MM.1S (cell line): ENCODE data around the gene CMIP.

Source experiments
- DNase-seq: peaks from one replicate; pipeline ENCODE4 v3.0.0-alpha.2; 2015
- H2AFZ ChIP-seq: fragments of 300-600 bp; sonication (generic); 2 replicates; pipeline ENCODE4 v1.6.0; 2016; ENCODE audit warnings: antibody characterized with exemption, low read length
- H3F3A ChIP-seq: fragments of 300-600 bp; sonication (generic); 2 replicates; pipeline ENCODE4 v1.6.1; 2016; ENCODE audit warnings: mild to moderate bottlenecking, antibody characterized with exemption, low read length, moderate library complexity, mixed read lengths; ENCODE audit not compliant: insufficient read depth
- H3K27ac ChIP-seq: fragments of 300-600 bp; sonication (generic); 2 replicates; pipeline ENCODE4 v1.5.1; 2016; ENCODE audit warnings: mild to moderate bottlenecking, low read length
- H3K27me3 ChIP-seq: fragments of 300-600 bp; sonication (generic); replicated peaks from 2 replicates; pipeline ENCODE4 v1.6.0; 2016; ENCODE audit warnings: low read length; ENCODE audit not compliant: insufficient read depth
- H3K36me3 ChIP-seq: fragments of 300-600 bp; sonication (generic); replicated peaks from 2 replicates; pipeline ENCODE4 v1.6.1; 2016; ENCODE audit warnings: mild to moderate bottlenecking, low read length, mixed read lengths; ENCODE audit not compliant: insufficient read depth
- H3K4me1 ChIP-seq: fragments of 300-600 bp; sonication (generic); 2 replicates; pipeline ENCODE4 v1.6.1; 2016; ENCODE audit warnings: low read length, mixed read lengths
- H3K4me2 ChIP-seq: fragments of 300-600 bp; sonication (generic); 2 replicates; pipeline ENCODE4 v1.6.0; 2016; ENCODE audit warnings: low read depth, low read length
- H3K4me3 ChIP-seq: fragments of 300-600 bp; sonication (generic); 2 replicates; pipeline ENCODE4 v1.5.1; 2016; ENCODE audit warnings: low read length, mixed read lengths
- H3K79me2 ChIP-seq: fragments of 300-600 bp; sonication (generic); 2 replicates; pipeline ENCODE4 v1.6.1; 2016; ENCODE audit warnings: mixed run types, low read length, mixed read lengths
- H3K9ac ChIP-seq: fragments of 300-600 bp; sonication (generic); 2 replicates; pipeline ENCODE4 v1.6.1; 2016; ENCODE audit warnings: low read length, mixed read lengths
- H3K9me2 ChIP-seq: fragments of 300-600 bp; sonication (generic); replicated peaks from 2 replicates; pipeline ENCODE4 v1.6.1; 2016; ENCODE audit warnings: mild to moderate bottlenecking, low read length, mixed read lengths; ENCODE audit not compliant: insufficient read depth
- H3K9me3 ChIP-seq: fragments of 300-600 bp; sonication (generic); replicated peaks from 2 replicates; pipeline ENCODE4 v1.6.1; 2016; ENCODE audit warnings: mild to moderate bottlenecking, low read length, mixed read lengths; ENCODE audit not compliant: insufficient read depth
- H4K20me1 ChIP-seq: fragments of 300-600 bp; sonication (generic); 2 replicates; pipeline ENCODE4 v1.6.1; 2016; ENCODE audit warnings: mild to moderate bottlenecking, low read length, moderate library complexity, mixed read lengths; ENCODE audit not compliant: insufficient read depth
- EZH2 ChIP-seq: fragments of 300-600 bp; sonication (generic); optimal IDR thresholded peaks from 2 replicates; pipeline ENCODE3; 2017; ENCODE audit warnings: low read depth, mild to moderate bottlenecking, antibody characterized with exemption, low read length, mixed read lengths
- EZH2phosphoT487 ChIP-seq: fragments of 300-600 bp; sonication (generic); IDR thresholded peaks from 2 replicates; pipeline ENCODE4 v1.6.1; 2018; ENCODE audit warnings: antibody characterized with exemption, low read length
- TF ChIP-seq, protein P1 (sequence below): fragments of 300-600 bp; sonication (generic); IDR thresholded peaks from 2 replicates; pipeline ENCODE4 v1.5.1; 2016; ENCODE audit warnings: antibody characterized with exemption, low read length, mixed read lengths

The CMIP gene

GRCh38 chr16:81664153-81664552 lies 219.5 kb downstream of the CMIP start:
- Histone ChIP-seq H3K27ac (no peak overlapping the region), H4K20me1 (no peaks in the 10 kb centered on the region), H3K4me2 (no peak overlapping the region), H3K79me2 (no peaks in the 10 kb centered on the region), H3K36me3 (no peaks in the 10 kb centered on the region), H3K27me3 (no peaks in the 10 kb centered on the region), H3K9ac (no peak overlapping the region), H3K9me2 (no peaks in the 10 kb centered on the region), H3K4me1 (no peaks in the 10 kb centered on the region), H3K9me3 (no peaks in the 10 kb centered on the region), H2AFZ (no peak overlapping the region), H3K4me3 (no peak overlapping the region), H3F3A (no peaks in the 10 kb centered on the region)
- DNase-seq: no peak
- TF ChIP-seq EZH2 (no peak), EZH2phosphoT487 (no peak)
- TF ChIP-seq, protein P1, sequence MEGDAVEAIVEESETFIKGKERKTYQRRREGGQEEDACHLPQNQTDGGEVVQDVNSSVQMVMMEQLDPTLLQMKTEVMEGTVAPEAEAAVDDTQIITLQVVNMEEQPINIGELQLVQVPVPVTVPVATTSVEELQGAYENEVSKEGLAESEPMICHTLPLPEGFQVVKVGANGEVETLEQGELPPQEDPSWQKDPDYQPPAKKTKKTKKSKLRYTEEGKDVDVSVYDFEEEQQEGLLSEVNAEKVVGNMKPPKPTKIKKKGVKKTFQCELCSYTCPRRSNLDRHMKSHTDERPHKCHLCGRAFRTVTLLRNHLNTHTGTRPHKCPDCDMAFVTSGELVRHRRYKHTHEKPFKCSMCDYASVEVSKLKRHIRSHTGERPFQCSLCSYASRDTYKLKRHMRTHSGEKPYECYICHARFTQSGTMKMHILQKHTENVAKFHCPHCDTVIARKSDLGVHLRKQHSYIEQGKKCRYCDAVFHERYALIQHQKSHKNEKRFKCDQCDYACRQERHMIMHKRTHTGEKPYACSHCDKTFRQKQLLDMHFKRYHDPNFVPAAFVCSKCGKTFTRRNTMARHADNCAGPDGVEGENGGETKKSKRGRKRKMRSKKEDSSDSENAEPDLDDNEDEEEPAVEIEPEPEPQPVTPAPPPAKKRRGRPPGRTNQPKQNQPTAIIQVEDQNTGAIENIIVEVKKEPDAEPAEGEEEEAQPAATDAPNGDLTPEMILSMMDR: no peak

GRCh38 chr16:81665588-81665987 lies 221.0 kb downstream of the CMIP start:
- Histone ChIP-seq H3K9ac (no peak overlapping the region), H3K27me3 (no peaks in the 10 kb centered on the region), H3K27ac (no peak overlapping the region), H4K20me1 (no peaks in the 10 kb centered on the region), H3K4me1 (no peaks in the 10 kb centered on the region), H2AFZ (no peak overlapping the region), H3F3A (no peaks in the 10 kb centered on the region), H3K9me2 (no peaks in the 10 kb centered on the region), H3K4me3 (no peak overlapping the region), H3K79me2 (no peaks in the 10 kb centered on the region), H3K36me3 (no peaks in the 10 kb centered on the region), H3K4me2 (no peak overlapping the region), H3K9me3 (no peaks in the 10 kb centered on the region)
- TF ChIP-seq EZH2 (no peak), EZH2phosphoT487 (no peak)
- TF ChIP-seq, protein P1: no peak
- DNase-seq: no peak

DNA sequence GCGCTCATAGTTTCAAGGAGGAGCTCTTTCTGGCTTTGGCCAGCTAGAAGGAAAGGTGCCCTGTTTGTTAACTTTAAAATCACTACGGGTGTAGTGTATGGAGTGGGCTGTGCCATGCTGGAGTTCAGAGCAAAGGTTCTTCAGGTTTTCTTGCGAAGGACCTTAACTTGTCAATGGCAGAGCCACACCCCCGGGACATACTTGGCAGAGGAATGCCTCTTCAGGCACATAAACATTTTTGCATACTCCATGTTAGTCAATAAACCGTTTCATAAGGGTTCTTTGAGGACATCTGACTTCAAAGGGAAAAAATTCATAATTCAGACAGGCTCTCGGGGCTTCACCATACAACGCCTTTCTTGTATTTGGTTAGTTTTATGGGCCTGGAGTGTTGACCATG lies 221.5 kb downstream of the CMIP start:
- H3K36me3 ChIP-seq: no peaks in the 10 kb centered on the region

More for the DNA sequence above, 221.5 kb downstream of the CMIP start:
- Histone ChIP-seq H3K9me2 (no peaks in the 10 kb centered on the region), H3K9me3 (no peaks in the 10 kb centered on the region), H2AFZ (no peak overlapping the region), H4K20me1 (no peaks in the 10 kb centered on the region), H3K9ac (no peak overlapping the region), H3K4me2 (no peak overlapping the region), H3K4me3 (no peak overlapping the region), H3K4me1 (no peaks in the 10 kb centered on the region), H3K27me3 (no peaks in the 10 kb centered on the region), H3F3A (no peaks in the 10 kb centered on the region), H3K79me2 (no peaks in the 10 kb centered on the region), H3K27ac (no peak overlapping the region)
- no peak for DNase-seq
- TF ChIP-seq EZH2phosphoT487 (no peak), EZH2 (no peak)
- TF ChIP-seq, protein P1: no peak
